Peyer's patch (tissue), 4 donors: ENCODE results near the gene NLRC3.

Experiments used
- POLR2A ChIP-seq, 2 donors: fragments of 450-650 bp; IDR thresholded peaks; one replicate each; pipeline ENCODE4 v1.5.1; 2017; ENCODE audit warnings: antibody characterized with exemption in 2 of 2, mild to moderate bottlenecking in 2 of 2, moderate library complexity in 2 of 2
- TF ChIP-seq, protein P1 (sequence below), 6 experiments: fragments of 450-650 bp in 4 of 6; fragments of 200-600 bp in 2 of 6; sonication (generic) in 1 of 6; IDR thresholded peaks; one replicate each; pipeline ENCODE4 v1.5.1; 2017 to 2019; ENCODE audit warnings: antibody characterized with exemption in 6 of 6, mild to moderate bottlenecking in 3 of 6, moderate library complexity in 1 of 6

DNA sequence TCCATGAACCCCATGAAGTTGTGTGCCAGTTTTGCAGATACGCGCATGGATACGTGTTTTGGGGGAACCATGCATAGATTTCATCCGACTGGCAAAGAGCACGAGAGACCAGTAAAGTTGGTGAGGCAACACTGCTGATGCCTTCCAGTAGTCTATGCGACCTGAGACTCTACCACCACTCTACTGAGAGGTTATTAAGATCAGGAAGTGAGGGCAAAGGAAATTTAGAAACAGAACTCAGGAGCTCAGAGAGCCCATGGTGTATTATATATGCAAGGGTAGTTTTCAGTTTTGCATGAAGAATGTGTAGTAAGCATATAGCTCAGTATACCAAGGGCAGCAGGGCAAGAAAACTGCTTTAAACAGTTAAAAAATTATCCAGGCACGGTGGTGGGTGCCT, 30.0 kb upstream of the NLRC3 start:
- TF ChIP-seq, protein P1, sequence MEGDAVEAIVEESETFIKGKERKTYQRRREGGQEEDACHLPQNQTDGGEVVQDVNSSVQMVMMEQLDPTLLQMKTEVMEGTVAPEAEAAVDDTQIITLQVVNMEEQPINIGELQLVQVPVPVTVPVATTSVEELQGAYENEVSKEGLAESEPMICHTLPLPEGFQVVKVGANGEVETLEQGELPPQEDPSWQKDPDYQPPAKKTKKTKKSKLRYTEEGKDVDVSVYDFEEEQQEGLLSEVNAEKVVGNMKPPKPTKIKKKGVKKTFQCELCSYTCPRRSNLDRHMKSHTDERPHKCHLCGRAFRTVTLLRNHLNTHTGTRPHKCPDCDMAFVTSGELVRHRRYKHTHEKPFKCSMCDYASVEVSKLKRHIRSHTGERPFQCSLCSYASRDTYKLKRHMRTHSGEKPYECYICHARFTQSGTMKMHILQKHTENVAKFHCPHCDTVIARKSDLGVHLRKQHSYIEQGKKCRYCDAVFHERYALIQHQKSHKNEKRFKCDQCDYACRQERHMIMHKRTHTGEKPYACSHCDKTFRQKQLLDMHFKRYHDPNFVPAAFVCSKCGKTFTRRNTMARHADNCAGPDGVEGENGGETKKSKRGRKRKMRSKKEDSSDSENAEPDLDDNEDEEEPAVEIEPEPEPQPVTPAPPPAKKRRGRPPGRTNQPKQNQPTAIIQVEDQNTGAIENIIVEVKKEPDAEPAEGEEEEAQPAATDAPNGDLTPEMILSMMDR (IDR thresholded peaks at IDR 0.05) = no peak
- no peak for TF ChIP-seq POLR2A (IDR thresholded peaks at IDR 0.05)
